ENCODE results near the gene MDFI.

GRCh38 chr6:41697861-41698781, 59.9 kb downstream of the MDFI start:
- TF ChIP-seq THAP12 (CRISPR knock-in tag; IDR thresholded peaks at IDR 0.05) = no peak
- no peak for TF ChIP-seq SPI1 (IDR thresholded peaks at IDR 0.05; ENCODE audit: borderline replicate concordance, low read depth, low read length)
- no peak for TF ChIP-seq CBX5 (IDR thresholded peaks at IDR 0.05; ENCODE audit: borderline replicate concordance, low read depth)
- TF ChIP-seq CTCF (IDR thresholded peaks at IDR 0.05 in 2 of 3, conservative IDR thresholded peaks at IDR 0.05 in 1 of 3; ENCODE audit: insufficient read depth in 2 of 3, low read depth in 1 of 3, low read length in 3 of 3) = no peak
- TF ChIP-seq SRF (CRISPR knock-in tag; IDR thresholded peaks at IDR 0.05) = no peak
- TF ChIP-seq ZNF512 (tag; IDR thresholded peaks at IDR 0.05) = no peak
- no peak for TF ChIP-seq FOXA1 (IDR thresholded peaks at IDR 0.05; ENCODE audit: borderline replicate concordance)
- no peak for TF ChIP-seq SMC3 (conservative IDR thresholded peaks at IDR 0.05; ENCODE audit: insufficient read depth, low read depth, low read length)
- no peak for TF ChIP-seq XRCC5 (IDR thresholded peaks at IDR 0.05; ENCODE audit: low read depth, low read length)
- no peak for TF ChIP-seq ELF4 (CRISPR knock-in tag; IDR thresholded peaks at IDR 0.05)
- no peak for TF ChIP-seq ZNF778 (CRISPR knock-in tag; IDR thresholded peaks at IDR 0.05)
